ENCODE measurements around the gene PTPRN2. TPM values are rescaled to one million over a fixed set of nuclear protein-coding genes. Genes with fewer than 3 reads are reported as not detected.

Gene PTPRN2
- total and polyA plus RNA-seq, 7 donors = 0.47 to 0.82 (median 0.51) TPM

- Histone ChIP-seq H3K27me3 (ENCODE audit: insufficient read depth in 3 of 3, low read length in 2 of 3) (no peaks in the 10 kb centered on the region), H3K36me3 (ENCODE audit: insufficient read depth in 1 of 2, low read depth in 1 of 2) (no peaks in the 10 kb centered on the region), H3K9me3 (no peaks in the 10 kb centered on the region), H3K27ac (no peak overlapping the region), H3K4me3 (no peak overlapping the region), H3K4me1 (no peaks in the 10 kb centered on the region)
- intact Hi-C loops (cut with DNase I) = no loop called here
- ATAC-seq (no peak), DNase-seq (no peak)
- TF ChIP-seq CTCF (IDR thresholded peaks at IDR 0.05) = no peak
- 61 to 68% (median 65%) methylated on average over 12 of the region's 12 CpGs for WGBS, 3 donors
Measured at GRCh38 chr7:158094671-158095226, 492.9 kb downstream of the PTPRN2 start.

- no peak for ATAC-seq
- Histone ChIP-seq H3K9me3 (no peaks in the 10 kb centered on the region), H3K36me3 (ENCODE audit: insufficient read depth in 1 of 2, low read depth in 1 of 2) (no peaks in the 10 kb centered on the region), H3K4me3 (no peak overlapping the region), H3K27ac (no peak overlapping the region), H3K4me1 (no peaks in the 10 kb centered on the region), H3K27me3 (ENCODE audit: insufficient read depth in 3 of 3, low read length in 2 of 3) (no peaks in the 10 kb centered on the region)
- 82 to 87% (median 85%) methylated on average over 10 of the region's 10 CpGs for WGBS, 3 donors
- no peak for DNase-seq
- TF ChIP-seq CTCF (IDR thresholded peaks at IDR 0.05) = no peak
- intact Hi-C loops (cut with DNase I) = no loop called here
Measured at GRCh38 chr7:158094046-158094445, 493.6 kb downstream of the PTPRN2 start.

- no peak for ATAC-seq
- DNase-seq = no peak
- H3K4me3 ChIP-seq = no peak overlapping the region
- no peaks in the 10 kb centered on the region for H3K27me3 ChIP-seq (ENCODE audit: insufficient read depth in 3 of 3, low read length in 2 of 3)
- no peak overlapping the region for H3K27ac ChIP-seq
- no peaks in the 10 kb centered on the region for H3K4me1 ChIP-seq
- intact Hi-C loops (cut with DNase I) = no loop called here
- H3K36me3 ChIP-seq (ENCODE audit: insufficient read depth in 1 of 2, low read depth in 1 of 2) = no peaks in the 10 kb centered on the region
- WGBS, 3 donors = 66 to 72% (median 69%) methylated on average over 19 to 20 of the region's 20 CpGs
- no peaks in the 10 kb centered on the region for H3K9me3 ChIP-seq
- TF ChIP-seq CTCF (IDR thresholded peaks at IDR 0.05) = no peak
Measured at GRCh38 chr7:158093156-158093796, 494.3 kb downstream of the PTPRN2 start.

- ATAC-seq = no peak
- Histone ChIP-seq H3K36me3 (ENCODE audit: insufficient read depth in 1 of 2, low read depth in 1 of 2) (no peaks in the 10 kb centered on the region), H3K27me3 (ENCODE audit: insufficient read depth in 3 of 3, low read length in 2 of 3) (no peaks in the 10 kb centered on the region), H3K9me3 (peaks cover 5% of the 10 kb centered on the region), H3K4me3 (no peak overlapping the region), H3K4me1 (no peaks in the 10 kb centered on the region), H3K27ac (no peak overlapping the region)
- intact Hi-C loops (cut with DNase I) = no loop called here
- no peak for TF ChIP-seq CTCF (IDR thresholded peaks at IDR 0.05)
- no peak for DNase-seq
- 84 to 88% (median 87%) methylated on average over 14 of the region's 14 CpGs for WGBS, 3 donors
Measured at GRCh38 chr7:158087196-158087595, 500.4 kb downstream of the PTPRN2 start.

All from psoas muscle (tissue), 8 donors.